IMR-90 (cell line): Measurements from ENCODE around the gene PLA2G4B. TPM values are rescaled to one million over a fixed set of nuclear protein-coding genes. Genes with fewer than 3 reads are reported as not detected.
A peak's percentile ranks its signal among the peaks of the same experiment; 100 is the strongest.

ENCODE experiments used
- ATAC-seq: fragments of 200-7000 bp; cut with Tn5 transposase; 2 replicates; pipeline ENCODE4 v1.9.1; 2020; ENCODE audit warnings: low read depth, mild to moderate bottlenecking, moderate library complexity
- BruUV-seq: library from RNA; stranded (reverse); fragments of 400-500 nt; replicated peaks from 2 replicates; lab custom pipeline; 2021; lab: Mats Ljungman, UMichigan
- CTCF ChIA-PET: fragments of 300-600 bp; formaldehyde crosslinking; extraction: SDS; loops from one replicate; lab custom pipeline; 2021; ENCODE audit warnings: antibody characterized with exemption; lab: Yijun Ruan, JAX
- POLR2A ChIA-PET: fragments of 300-600 bp; sonication (Branson Sonifier 250); formaldehyde crosslinking; loops from one replicate; lab custom pipeline; 2022; ENCODE audit warnings: antibody characterized with exemption; ENCODE audit not compliant: unreplicated experiment; lab: Charles Lee
- DNase-seq: peaks from one replicate; pipeline ENCODE4 v3.0.0; 2013
- H2AFZ ChIP-seq: replicated peaks from 2 replicates; pipeline ENCODE3; 2013; ENCODE audit warnings: low read length, mild to moderate bottlenecking; ENCODE audit not compliant: poor library complexity
- H2AK5ac ChIP-seq: 2 replicates; pipeline ENCODE4 v1.6.1; 2013; ENCODE audit warnings: low read depth, low read length, inconsistent platforms
- H2AK9ac ChIP-seq: replicated peaks from 2 replicates; pipeline ENCODE3; 2013; ENCODE audit warnings: mild to moderate bottlenecking, low read depth, low read length, moderate library complexity; ENCODE audit not compliant: poor library complexity
- H2BK120ac ChIP-seq: 2 replicates; pipeline ENCODE4 v1.6.1; 2013; ENCODE audit warnings: low read depth, low read length, inconsistent platforms
- H2BK15ac ChIP-seq: 3 replicates; pipeline ENCODE4 v1.6.1; 2013; ENCODE audit warnings: low read depth, low read length, inconsistent platforms
- H2BK20ac ChIP-seq: 2 replicates; pipeline ENCODE4 v1.6.1; 2013; ENCODE audit warnings: low read depth, mild to moderate bottlenecking, inconsistent platforms, low read length, moderate library complexity
- H2BK5ac ChIP-seq: 2 replicates; pipeline ENCODE4 v1.6.1; 2013; ENCODE audit warnings: mild to moderate bottlenecking, low read depth, low read length, inconsistent platforms; ENCODE audit not compliant: poor library complexity, severe bottlenecking
- H3K14ac ChIP-seq: replicated peaks from 2 replicates; pipeline ENCODE4 v1.6.1; 2013; ENCODE audit warnings: low read depth, low read length, inconsistent platforms
- H3K18ac ChIP-seq: 2 replicates; pipeline ENCODE4 v1.6.1; 2013; ENCODE audit warnings: low read depth, low read length, control low read depth
- H3K23ac ChIP-seq: 2 replicates; pipeline ENCODE4 v1.6.1; 2013; ENCODE audit warnings: low read depth, low read length, inconsistent platforms
- H3K27ac ChIP-seq: 2 replicates; pipeline ENCODE4 v1.5.1; 2013; ENCODE audit warnings: mild to moderate bottlenecking, control low read depth, low read length; ENCODE audit not compliant: insufficient read depth
- H3K27me3 ChIP-seq: 2 replicates; pipeline ENCODE4 v1.6.1; 2013; ENCODE audit warnings: low read length; ENCODE audit not compliant: control insufficient read depth, insufficient read depth
- H3K36me3 ChIP-seq: 2 replicates; pipeline ENCODE4 v1.6.1; 2013; ENCODE audit warnings: low read length, mixed read lengths; ENCODE audit not compliant: control insufficient read depth, insufficient read depth
- H3K4ac ChIP-seq: 2 replicates; pipeline ENCODE4 v1.6.1; 2013; ENCODE audit warnings: low read depth, low read length, inconsistent platforms
- H3K4me1 ChIP-seq: 2 replicates; pipeline ENCODE4 v1.6.1; 2013; ENCODE audit warnings: low read length, mixed read lengths; ENCODE audit not compliant: control insufficient read depth, insufficient read depth
- H3K4me2 ChIP-seq: 2 replicates; pipeline ENCODE4 v1.6.1; 2013; ENCODE audit warnings: low read depth, mild to moderate bottlenecking, control low read depth, low read length, moderate library complexity
- H3K4me3 ChIP-seq: 2 replicates; pipeline ENCODE4 v1.5.1; 2013; ENCODE audit warnings: low read depth, mild to moderate bottlenecking, control low read depth, low read length, moderate library complexity; ENCODE audit not compliant: insufficient read depth
- H3K56ac ChIP-seq: 2 replicates; pipeline ENCODE4 v1.6.1; 2013; ENCODE audit warnings: low read length, inconsistent platforms; ENCODE audit not compliant: insufficient read depth; ENCODE audit errors: extremely low read depth
- H3K79me1 ChIP-seq, 2 experiments: 2 replicates each; pipeline ENCODE4 v1.6.1; 2013; ENCODE audit warnings: low read length in 2 of 2, inconsistent platforms in 1 of 2, low read depth in 1 of 2
- H3K9ac ChIP-seq: 2 replicates; pipeline ENCODE4 v1.6.1; 2013; ENCODE audit warnings: low read depth, low read length, control low read depth
- H3K9me1 ChIP-seq: 2 replicates; pipeline ENCODE4 v1.6.1; 2013; ENCODE audit warnings: low read length, inconsistent platforms; ENCODE audit not compliant: insufficient read depth
- H3K9me3 ChIP-seq: 2 replicates; pipeline ENCODE4 v1.6.1; 2013; ENCODE audit warnings: low read length; ENCODE audit not compliant: control insufficient read depth, insufficient read depth
- H4K20me1 ChIP-seq: 2 replicates; pipeline ENCODE4 v1.6.1; 2013; ENCODE audit warnings: low read length, inconsistent platforms; ENCODE audit not compliant: insufficient read depth
- H4K5ac ChIP-seq: 2 replicates; pipeline ENCODE4 v1.6.1; 2013; ENCODE audit warnings: mild to moderate bottlenecking, low read depth, low read length, control low read depth
- H4K8ac ChIP-seq, 2 experiments: 2 replicates each; pipeline ENCODE4 v1.6.1; 2013; ENCODE audit warnings: low read depth in 2 of 2, low read length in 2 of 2, control low read depth in 1 of 2, inconsistent platforms in 1 of 2
- H4K91ac ChIP-seq: 2 replicates; pipeline ENCODE4 v1.6.1; 2013; ENCODE audit warnings: low read depth, low read length, inconsistent platforms; ENCODE audit not compliant: insufficient read depth
- CEBPB ChIP-seq: IDR thresholded peaks from 2 replicates; pipeline ENCODE4 v1.6.1; 2012; ENCODE audit warnings: low read depth, low read length, improper control_type of control experiment
- FOS ChIP-seq: fragments of 150-350 bp; IDR thresholded peaks from 2 replicates; pipeline ENCODE4 v1.6.1; 2016; ENCODE audit warnings: low read depth, low read length
- RFX5 ChIP-seq: IDR thresholded peaks from 2 replicates; pipeline ENCODE4 v1.8.0; 2012; ENCODE audit warnings: low read depth, mild to moderate bottlenecking, low read length, moderate library complexity
- WGBS, 2 experiments: methylation state at CpG; one replicate each; pipeline versions ENCODE4 v1.1.5 to v1.1.7; 2013; ENCODE audit warnings: missing lambda C conversion rate in 2 of 2; ENCODE audit not compliant: insufficient read length in 1 of 2; ENCODE audit errors: extremely low coverage in 2 of 2; 5-methylcytosine and 5-hydroxymethylcytosine counted together
- dilution Hi-C: fragments of 300-500 bp; cut with HindIII; formaldehyde crosslinking; loops from one replicate; pipeline ENCODE4 v1.14.3; 2018; ENCODE audit warnings: low sequenced_read_pairs; ENCODE audit not compliant: unreplicated experiment
- in situ Hi-C: fragments of 300-500 bp; cut with MboI; formaldehyde crosslinking; loops from 3 replicates; pipeline ENCODE4 v1.14.3; 2019; ENCODE audit warnings: low sequenced_read_pairs, inconsistent platforms, mixed read lengths
- intact Hi-C: fragments of 100-400 bp; cut with micrococcal nuclease; formaldehyde crosslinking; loops from 2 replicates; pipeline ENCODE4 v1.10.0; 2022
- polyA plus RNA-seq, 3 experiments: library from polyadenylated mRNA; depleted of rRNA; stranded (reverse); fragments of >200 nt; gene quantifications; 2 replicates each; pipeline ENCODE4 v1.2.3, GENCODE V29; 2012; ENCODE audit warnings: low replicate concordance in 1 of 3
- total RNA-seq: library from RNA; depleted of rRNA; stranded (reverse); fragments of >200 nt; gene quantifications from 2 replicates; pipeline ENCODE4 v1.2.3, GENCODE V29; 2012

The PLA2G4B gene
- total and polyA plus RNA-seq, 2 of the 4 experiments (the other 2 are of a cell fraction), result 0.18 to 3.1 TPM

DNA sequence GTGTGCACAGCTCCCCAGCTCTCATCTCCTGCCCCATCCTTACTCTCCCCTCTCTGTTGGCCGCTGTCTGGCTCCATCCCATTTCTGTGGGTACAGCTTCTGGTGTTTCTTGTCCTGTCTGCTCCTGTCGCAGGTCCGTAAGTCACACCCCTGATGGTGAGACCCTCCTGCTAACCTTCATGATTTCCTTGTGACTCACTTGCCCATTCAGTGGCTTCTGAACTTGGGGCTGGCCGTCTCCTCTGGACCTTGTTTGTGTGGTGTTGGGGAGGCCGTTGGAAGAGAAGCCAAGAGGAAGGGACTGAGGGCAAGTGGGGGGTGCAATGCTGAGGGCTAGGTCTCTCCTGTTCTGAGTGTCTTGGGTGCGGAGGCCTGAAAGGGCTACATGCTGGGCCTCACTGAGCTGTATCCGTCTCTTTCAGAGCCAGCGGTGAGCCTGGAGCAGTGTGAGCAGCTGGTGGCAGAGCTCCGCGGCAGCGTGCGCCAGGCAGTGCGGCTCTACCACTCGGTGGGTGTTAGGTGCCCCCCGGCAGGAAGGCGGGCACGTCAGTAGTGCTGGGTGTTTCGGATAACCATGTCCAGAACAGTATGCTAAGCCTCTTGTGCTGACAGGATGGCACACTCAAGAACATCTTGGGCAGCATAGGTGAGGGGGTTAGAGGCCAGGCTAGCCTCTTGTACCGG is 14.4 kb upstream of the PLA2G4B start:
- H3K4me3 ChIP-seq, result no peak overlapping the region
- intact Hi-C loops, result no loop called here
- no peak overlapping the region for H3K23ac ChIP-seq
- no peaks in the 10 kb centered on the region for H3K27me3 ChIP-seq
- peak overlapping the region; percentile 9 for H2AK9ac ChIP-seq
- no peaks in the 10 kb centered on the region for H3K9me1 ChIP-seq
- H3K9me3 ChIP-seq, result no peaks in the 10 kb centered on the region
- H2BK5ac ChIP-seq, result no peak overlapping the region
- H3K14ac ChIP-seq, result no peak overlapping the region
- H2BK15ac ChIP-seq, result no peak overlapping the region
- H3K56ac ChIP-seq, result no peak overlapping the region
- no peak overlapping the region for H4K5ac ChIP-seq
- peaks cover 2% of the 10 kb centered on the region; the same call in 1 of the 2 replicates for H3K4me1 ChIP-seq
- no peak overlapping the region for H3K4ac ChIP-seq
- H4K8ac ChIP-seq, result no peak overlapping the region
- no peak overlapping the region for H3K4me2 ChIP-seq
- no peak overlapping the region for H2AFZ ChIP-seq
- H3K18ac ChIP-seq, result no peak overlapping the region
- WGBS, 2 experiments, result 96% methylated on average over 14 of the region's 19 CpGs; no CpG with 5 or more reads in 1 of the 2 experiments
- H2BK20ac ChIP-seq, result no peak overlapping the region
- no peak for TF ChIP-seq CEBPB
- no peak for TF ChIP-seq RFX5
- TF ChIP-seq FOS, result no peak
- H4K91ac ChIP-seq, result no peak overlapping the region
- no peak for DNase-seq
- in situ Hi-C loops, result no loop called here
- BruUV-seq, result no TSS peak
- ChIA-PET CTCF (no interaction called here), POLR2A (no interaction called here)
- no peak for ATAC-seq
- H2AK5ac ChIP-seq, result no peak overlapping the region
- no peak overlapping the region for H3K27ac ChIP-seq
- H3K36me3 ChIP-seq, result peaks cover 57% of the 10 kb centered on the region
- peaks cover 9 to 11% of the 10 kb centered on the region in 2 experiments; a peak in 3 of 4 replicates for H3K79me1 ChIP-seq
- dilution Hi-C loops, result no loop called here
- no peaks in the 10 kb centered on the region; the same call in 1 of the 2 replicates for H4K20me1 ChIP-seq
- H3K9ac ChIP-seq, result no peak overlapping the region
- no peak overlapping the region for H2BK120ac ChIP-seq
